NCI-H748 (cell line): ENCODE data around the gene OR10Z1.

ENCODE experiments used
- DNase-seq: peaks from one replicate; lab custom pipeline; 2025; ENCODE audit not compliant: unreplicated experiment; lab: John Stamatoyannopoulos, UW

OR10Z1 gene, protein sequence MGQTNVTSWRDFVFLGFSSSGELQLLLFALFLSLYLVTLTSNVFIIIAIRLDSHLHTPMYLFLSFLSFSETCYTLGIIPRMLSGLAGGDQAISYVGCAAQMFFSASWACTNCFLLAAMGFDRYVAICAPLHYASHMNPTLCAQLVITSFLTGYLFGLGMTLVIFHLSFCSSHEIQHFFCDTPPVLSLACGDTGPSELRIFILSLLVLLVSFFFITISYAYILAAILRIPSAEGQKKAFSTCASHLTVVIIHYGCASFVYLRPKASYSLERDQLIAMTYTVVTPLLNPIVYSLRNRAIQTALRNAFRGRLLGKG

DNA sequence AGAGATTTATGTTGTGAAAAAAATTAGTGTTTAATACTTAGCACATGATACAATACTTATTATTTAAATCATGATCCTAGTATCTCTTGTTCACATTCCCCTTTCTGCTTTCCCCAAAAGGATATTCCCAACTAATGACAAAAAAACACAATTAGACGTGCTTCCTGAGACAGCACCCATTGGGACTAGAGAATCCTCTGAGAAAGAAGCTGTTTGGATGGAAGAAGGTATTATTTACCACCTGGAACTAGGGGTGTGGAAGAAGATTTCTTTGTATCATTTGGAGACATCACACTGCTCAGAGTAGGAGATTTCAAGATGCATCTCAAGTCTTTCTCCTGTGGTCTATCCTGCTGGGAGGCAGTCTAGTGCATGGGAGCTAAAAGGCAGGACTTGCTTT lies at the start of gene OR10Z1:
Gene OR10Z1 (plus strand): TSS at position 301 of the 400 bp plus-strand sequence. CDS start 1,171 bp downstream, outside the sequence.
- DNase-seq, result no peak

DNA sequence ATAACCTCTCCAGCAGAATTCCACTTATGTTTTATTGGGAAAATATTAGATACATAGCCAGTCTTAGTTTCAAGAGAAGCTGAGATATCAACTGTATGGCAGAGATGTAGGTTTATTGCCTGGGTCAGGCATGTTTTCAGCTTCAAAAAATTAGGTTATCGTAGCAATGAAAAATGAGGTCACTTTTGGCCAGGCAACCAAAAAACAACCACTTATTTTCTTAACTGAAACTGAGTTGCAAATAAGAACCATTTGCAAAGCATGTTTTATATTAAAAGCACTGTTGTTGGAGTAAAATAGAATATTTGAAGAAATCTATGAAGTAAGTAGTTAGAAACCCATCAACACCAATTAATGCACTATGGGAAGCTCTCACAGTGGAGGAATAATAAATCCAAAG lies 45.4 kb upstream of the OR10Z1 start:
- no peak for DNase-seq

DNA sequence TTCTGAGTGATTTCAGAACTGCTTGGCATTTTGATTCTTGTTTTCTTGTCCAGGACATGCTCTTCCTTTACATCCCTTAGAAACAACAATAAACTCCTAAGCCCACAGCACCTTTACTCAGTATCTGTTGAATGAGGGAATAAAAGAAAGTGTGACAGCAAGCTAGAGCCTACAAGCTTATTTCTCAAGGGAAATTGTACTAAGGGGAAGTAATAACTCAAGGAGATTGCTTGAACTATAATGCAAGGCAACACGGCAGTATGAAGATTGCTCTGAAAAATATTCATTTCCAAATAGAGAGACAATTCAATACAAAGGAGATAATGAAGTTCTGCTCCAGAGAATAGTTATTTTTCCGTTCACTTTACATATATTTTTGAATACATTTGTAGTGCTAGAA lies 41.2 kb upstream of the OR10Z1 start:
- no peak for DNase-seq

DNA sequence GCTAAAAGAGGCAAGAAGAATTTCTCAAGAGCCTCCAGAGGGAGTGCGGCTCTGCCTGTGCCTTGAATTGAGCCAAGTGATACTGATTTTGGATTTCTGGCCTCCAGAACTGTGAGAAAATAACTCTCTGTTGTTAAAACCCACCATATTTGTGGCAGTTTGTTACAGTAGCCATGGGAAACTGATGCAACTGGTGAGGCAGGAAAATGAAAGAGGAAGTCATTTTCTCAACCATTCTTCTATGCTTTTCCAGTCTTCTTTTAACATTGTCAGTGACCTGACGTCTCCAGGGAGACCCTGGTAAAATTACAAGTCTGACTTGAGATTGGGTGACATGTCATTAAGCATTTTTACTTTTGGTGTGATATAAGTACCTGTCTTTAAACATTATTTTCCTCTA lies 40.5 kb upstream of the OR10Z1 start:
- DNase-seq, result no peak

DNA sequence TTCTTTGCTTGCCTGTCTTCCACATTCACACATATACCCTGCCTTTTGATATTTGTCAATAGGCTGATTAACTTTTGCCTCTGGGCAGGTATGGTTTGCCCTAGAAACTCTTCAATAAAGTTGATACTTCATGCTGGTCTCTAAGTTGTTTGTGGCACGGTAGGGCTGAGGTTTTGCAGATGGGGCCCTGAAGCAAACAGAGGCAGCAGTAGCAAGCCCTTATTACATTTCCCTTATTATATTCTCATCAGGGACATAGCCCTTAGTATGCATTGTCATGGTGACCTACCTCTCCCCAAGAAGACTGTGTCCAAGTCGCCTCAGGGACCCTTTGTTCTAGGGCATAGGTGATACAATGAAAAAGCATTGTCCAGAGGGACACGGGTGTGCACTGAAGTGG lies 34.6 kb upstream of the OR10Z1 start, which contains the start of gene OR6P1:
Gene OR6P1 (minus strand): TSS at position 101 of the 400 bp plus-strand sequence. CDS start 6,976 bp downstream, outside the sequence.
- no peak for DNase-seq

DNA sequence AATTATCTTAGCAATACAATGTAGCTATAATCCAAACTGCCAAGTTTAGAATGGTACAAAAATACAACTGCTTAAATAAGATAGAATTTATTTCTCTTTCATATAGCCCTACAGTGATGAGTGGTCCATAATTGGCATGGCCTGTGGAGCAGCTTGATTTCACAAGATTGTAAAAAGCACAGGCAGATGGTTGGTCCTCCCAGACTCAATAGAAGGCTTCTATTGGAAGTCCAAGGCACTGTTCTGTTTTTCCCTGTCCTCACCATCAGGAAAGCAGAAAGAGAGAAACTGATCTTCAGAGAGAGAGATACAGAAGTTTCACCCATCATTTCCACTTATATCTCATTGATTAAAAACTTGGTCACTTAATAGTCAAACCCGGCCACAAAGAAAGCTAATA lies 32.8 kb upstream of the OR10Z1 start:
- no peak for DNase-seq

DNA sequence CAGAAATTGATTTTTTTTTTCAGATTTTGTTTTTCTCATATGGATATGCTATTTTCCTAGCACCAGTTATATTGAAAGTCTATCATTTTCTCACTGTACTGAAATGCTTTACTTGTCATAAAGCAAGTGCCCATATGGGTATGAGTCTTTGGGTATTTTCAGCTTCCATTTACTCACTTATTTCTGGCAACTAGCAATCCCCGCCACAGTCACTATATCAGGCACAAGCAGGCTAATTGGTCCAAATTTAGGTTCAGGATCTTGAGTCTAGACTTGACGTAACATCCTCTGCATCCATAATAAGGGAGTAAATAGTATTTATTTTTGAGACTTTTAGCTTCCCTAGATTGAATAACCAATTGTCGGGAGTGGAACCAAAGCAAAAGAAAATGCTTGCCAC lies 27.5 kb upstream of the OR10Z1 start:
- DNase-seq, result no peak

DNA sequence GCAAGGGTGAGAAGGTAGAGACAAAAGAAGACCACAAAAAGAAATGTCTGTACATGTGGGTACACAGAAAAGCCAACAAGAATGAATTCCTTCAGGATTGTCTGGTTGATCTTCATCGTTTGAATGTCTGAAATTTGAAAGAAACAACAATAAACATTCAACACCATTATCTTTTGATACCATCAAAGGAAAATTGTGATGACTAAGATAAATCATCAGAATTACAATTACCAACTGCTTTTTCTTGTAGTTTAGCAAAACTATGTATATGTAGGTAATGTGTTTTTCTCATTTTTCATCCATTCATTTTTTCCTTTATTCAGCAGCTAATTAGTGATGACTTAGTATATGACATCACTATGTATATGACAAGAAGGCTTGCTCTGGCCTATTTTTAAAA lies 25.3 kb upstream of the OR10Z1 start, which contains the start of gene OR10X1:
Gene OR10X1 (minus strand): TSS at position 167 of the 400 bp plus-strand sequence. CDS start 0 bp downstream, at position 167.
- DNase-seq, result no peak

DNA sequence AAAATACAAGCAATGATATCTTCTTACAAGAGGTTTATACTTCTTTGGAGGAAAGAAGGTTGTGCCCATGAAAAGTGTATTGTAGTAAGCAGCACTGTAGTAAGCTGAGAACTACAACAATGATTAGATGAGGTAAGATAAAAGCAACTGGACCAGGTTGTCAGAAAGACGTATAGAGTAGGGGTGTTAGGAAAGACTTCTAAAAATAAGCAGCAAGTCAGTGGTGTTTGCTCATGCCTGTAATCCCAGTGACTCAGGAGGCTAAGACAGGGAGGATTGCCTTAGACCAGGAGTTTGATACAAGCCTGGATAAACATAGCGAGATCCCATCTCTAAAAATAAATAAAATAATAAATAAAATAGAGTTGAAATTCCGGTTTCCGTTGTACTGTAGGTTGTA lies 21.1 kb upstream of the OR10Z1 start:
- DNase-seq, result no peak

DNA sequence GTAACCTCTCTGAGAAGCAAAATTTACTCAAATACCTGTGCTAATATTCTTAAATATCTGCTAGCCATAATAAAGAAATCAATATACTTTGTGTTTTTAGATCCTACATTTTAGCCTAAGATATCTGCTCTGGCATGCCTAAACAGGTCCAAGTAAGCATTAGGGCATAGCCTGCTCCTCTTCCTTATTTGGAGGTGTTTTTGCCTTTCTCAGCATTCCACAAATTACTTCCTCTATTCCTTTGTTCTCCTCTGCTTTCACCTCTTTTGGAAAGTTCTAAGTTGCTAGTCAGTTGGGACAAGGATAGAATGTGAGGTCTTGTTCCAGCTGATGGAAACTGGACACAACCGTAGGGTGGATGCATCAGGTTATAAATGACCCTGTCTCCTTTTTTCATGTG lies 18.1 kb upstream of the OR10Z1 start:
- DNase-seq, result no peak

DNA sequence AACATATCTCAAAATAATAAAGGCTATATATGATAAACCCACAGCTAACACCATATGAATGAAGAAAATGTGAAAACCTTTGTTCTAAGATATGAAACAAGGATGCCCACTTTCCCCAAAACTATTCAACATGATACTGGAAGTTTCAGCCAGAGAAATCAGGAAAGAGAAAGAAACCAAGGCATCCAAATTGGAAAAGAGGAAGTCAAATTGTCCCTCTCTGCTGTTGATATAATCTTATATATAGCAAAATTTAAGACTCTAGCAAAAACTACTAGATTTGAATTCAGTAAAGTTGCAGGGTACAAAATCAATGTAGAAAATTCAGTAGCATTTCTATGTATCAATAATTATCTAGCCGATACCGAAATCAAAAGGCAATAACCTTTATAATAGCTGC lies 4.3 kb upstream of the OR10Z1 start:
- DNase-seq, result no peak

DNA sequence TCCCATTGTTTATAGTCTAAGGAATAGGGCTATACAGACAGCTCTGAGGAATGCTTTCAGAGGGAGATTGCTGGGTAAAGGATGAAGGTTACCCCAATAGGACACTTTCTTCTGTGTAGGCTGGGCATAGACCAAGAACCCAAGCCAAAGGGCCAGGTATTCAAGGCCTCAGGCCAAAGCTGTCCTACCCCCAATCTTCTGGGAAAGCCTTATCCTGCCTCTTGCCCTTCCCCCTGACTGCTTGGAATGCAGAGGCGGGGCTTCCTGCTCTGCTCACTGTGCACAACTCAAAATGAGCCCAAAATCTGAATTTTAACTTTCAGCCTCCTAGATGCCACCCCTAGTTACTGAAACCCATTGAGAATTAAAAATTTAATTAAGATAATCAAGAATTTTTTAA lies 2.2 kb downstream of the OR10Z1 start:
- no peak for DNase-seq

DNA sequence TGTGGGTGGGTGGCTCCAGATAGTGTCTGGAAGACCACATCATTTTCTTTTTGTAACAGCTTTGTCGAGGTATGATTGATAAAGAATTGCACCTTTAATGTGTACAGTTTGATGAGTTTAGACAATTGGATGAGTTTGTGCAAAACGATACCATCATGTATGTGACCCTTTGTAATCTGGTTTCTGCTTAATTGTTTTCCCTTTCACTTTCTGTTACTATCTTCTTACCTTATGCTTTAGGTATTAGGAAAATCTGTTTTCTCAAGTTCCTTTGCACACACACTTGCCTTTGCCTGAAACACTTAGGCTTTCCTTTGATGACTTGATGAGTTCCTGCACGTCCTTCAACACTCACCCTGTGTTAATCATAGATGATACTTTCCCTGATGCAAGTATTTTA lies 6.8 kb downstream of the OR10Z1 start:
- no peak for DNase-seq

DNA sequence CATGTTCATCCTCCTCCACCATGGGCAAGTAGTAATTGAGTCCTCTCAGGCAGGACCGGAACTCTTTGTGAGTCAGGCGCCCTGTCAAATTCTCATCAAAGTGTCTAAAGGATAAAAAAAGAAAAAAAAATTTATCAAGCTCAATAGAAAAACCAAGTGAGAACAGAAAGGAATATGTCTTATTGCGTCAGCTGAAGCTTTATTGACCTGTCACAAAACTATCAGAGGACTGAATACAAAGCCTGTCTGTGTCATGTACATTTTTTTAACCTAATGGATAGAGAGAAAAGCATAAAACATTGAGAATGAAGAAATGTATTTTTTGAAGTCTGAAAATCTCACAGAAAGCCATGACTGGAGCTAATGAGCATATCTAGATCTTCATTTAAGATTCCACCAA lies 8.7 kb downstream of the OR10Z1 start:
- no peak for DNase-seq

DNA sequence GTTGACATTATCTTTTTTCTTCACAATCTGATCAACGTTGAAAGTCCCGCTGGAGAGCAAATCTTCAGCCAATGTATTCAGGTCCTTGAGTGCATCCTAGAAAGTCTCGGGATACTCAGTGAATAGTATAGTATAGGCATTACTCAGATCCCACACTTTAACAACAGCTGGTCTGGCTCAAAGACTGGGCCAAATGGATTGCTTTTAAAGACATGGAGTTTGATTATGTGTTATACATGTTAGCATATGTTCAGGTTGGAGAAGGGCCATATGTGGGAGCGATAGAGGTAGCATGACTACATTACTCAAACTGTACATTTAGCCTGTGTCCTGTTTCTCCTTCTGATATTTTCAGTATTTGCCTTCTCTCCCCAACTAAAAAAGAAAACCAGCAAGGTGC lies 33.1 kb downstream of the OR10Z1 start:
- DNase-seq, result no peak

DNA sequence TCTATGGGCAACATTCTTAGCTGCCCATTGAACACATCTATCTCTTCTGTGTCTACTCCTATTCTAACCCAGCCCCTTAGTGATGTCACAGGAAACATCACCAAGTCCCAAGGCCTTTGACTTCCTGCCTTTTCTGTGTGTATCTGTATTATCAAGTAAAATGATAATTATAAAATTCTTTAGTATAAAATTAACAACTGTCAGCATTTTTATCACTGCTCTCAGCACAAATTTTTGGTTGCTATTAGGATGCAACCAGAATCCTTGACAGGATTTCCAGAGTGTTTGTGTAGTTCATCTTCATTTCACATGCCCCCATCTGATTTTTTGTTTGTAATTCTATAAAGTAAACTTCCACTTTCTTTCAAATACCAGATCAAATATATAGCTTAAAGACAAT lies 33.8 kb downstream of the OR10Z1 start:
- no peak for DNase-seq

DNA sequence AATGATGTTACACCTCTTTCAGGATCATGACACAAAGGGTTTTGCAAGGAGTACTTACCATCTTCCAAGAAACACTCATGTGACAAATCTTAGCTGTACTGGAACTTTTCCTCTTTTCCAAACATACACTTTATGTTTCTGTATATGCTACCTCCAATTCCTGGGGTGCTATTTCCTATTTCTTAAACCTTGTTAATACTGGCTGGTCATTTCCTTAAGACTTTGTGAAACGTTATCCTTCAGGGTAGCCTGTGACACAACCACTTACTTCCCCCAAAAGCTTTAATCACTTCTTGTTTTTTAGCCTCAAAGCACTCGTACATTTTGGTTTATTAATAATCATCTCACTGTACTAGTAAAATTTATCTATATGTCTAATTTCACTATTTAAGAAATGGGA lies 39.4 kb downstream of the OR10Z1 start:
- DNase-seq, result no peak

DNA sequence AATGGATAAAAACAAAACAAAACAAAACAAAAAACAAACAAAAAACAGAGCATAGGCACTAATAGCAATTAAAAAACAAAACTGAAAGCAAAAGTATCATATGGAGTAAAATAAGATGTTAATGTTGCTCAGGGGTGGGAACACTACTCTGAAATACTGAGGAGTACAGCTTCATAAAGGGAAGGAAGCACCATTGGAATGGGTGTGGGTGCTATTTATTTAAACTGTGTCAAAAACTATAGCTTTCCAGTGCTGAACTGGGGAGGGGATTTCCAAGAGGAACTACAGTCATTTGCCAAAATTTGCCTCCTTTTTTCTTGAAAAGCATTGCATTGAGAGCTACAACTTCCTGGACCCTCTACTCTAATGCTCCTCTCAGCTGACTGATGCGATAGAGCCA lies 41.4 kb downstream of the OR10Z1 start:
- no peak for DNase-seq

DNA sequence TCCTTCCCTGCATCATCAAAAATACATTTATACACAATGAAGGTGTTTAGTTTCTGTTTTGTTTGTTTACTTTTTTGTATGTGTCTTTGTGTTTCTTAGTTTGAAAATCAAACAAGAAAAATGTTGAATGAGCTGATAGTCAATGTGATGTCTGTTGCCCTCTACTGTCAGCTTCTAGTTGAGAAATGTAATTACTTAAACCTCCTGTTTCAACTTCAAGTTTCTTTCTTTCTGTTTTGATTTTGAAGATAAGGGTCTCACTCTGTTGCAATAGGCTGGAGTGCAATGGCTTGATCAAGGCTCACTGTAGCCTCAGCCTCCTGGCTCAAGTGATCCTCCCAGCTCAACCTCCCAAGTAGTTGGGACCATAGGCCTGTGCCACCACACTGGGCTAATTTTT lies 44.0 kb downstream of the OR10Z1 start:
- DNase-seq, result no peak

DNA sequence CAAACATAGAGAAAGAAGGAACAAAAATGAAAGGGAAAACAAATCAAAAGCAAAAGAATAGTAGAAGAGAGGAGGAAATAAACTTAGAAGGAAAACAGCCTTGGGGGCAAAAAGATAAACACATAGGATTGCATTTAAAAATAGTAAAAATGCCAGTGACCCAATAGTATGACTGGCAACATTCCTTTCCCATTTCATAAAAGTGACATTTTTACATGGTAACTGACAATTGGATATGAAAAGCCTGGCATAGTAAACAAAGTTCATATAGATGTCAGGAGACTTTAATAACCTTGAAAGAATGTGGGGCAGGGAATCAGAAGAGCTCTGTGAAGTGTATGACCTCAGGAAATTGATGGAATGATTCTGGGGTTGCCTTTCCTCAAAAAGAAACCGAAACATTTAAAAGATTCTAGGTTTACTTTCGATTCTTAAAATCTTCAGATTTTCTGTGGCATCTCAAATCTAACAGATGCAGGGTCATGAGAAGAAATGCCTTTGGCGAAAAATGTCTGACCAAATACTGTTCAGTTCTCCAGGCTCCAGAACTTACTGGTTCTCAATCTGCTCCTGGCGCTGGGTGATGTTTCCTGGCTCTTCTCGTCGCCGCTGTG lies 47.8 kb downstream of the OR10Z1 start:
- no peak for DNase-seq

DNA sequence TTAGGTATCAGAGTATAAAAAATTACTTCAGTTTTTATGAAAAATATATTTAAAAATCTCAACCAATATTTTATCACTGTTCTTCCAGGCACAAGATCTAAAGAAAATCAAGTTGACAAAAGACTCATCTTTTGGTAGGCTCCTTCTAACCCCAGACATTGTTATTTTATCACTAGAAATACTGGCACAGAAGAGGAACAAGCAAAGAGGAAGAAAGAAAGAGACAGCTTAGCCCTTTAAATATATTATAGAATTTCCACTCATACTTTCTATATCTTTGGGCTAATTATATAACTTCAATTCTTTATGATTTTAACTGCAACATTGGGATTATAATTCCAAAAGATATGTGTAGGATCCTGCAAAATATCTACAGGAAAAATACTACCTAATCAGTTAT lies 49.0 kb downstream of the OR10Z1 start:
- DNase-seq, result no peak

DNA sequence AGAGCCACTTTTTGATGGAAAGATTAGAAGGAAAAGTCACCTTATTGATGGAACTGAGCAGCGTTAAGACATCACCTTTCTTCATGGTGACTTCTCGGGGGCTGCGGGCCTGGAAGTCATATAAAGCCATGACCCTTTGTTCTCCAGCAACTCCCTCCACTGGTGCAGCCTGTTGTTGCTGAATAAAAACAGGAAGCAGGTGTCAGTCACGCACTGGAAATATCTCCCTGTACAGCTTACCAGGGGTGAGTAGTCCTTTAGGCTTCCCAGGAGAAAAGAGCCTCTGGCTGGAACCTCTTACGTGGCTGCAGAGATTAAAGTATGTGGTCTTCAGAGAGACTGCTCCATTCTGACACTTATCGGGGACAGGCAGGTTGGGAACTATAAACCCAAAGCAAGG lies 49.5 kb downstream of the OR10Z1 start:
- no peak for DNase-seq
